Measurements from ENCODE around the gene ARMC12.
A peak's percentile ranks its signal among the peaks of the same experiment; 100 is the strongest.

Gene ARMC12

GRCh38 chr6:35736253-35736894, 458 bp upstream of the ARMC12 start:
- Histone ChIP-seq H3K36me3 (ENCODE audit: insufficient read depth, low read length) (no peaks in the 10 kb centered on the region), H3K9me3 (ENCODE audit: control insufficient read depth, insufficient read depth, low read length) (no peaks in the 10 kb centered on the region), H3K9ac (ENCODE audit: low read depth, low read length) (no peak overlapping the region), H3K4me1 (ENCODE audit: insufficient read depth, low read length) (peaks cover 43% of the 10 kb centered on the region)

DNA sequence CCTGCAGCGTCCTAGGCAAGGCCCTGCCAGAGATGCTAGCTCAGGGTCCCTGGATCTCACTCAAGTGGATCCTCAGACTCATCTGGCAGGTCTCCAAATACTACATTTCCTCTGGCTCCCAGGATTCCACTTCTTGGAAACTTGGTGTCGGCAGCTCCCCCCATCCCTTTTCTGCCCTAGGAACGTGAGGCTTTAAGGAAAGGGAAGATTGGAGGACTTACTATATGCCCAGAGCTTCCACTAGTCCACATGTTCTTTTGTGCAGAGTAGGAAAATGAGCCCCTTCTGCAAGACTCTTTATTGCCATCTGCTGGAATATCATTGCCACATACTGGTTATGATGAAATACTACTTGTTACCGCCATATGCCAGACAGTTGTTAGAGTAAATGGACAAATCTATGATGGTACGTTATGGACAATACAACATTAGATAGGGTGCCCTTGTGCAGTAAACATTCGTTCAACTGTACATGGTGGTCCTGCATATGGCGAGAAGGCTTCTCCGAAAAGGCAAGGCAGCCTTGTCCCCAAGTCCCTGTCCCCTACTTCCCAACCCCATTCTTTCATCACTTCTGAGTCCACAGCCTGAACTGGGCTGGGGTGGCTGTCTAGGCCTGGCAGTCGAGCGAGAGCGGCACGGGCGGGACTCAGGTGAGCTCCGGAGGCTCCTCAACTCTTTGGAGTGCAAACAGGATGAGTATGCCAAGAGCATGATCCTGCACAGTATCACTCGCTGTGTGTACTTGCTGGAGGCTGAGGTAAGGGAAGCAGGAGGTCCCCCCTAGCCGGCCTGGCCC, 780 bp downstream of the ARMC12 start:
- no peaks in the 10 kb centered on the region for H3K36me3 ChIP-seq (ENCODE audit: insufficient read depth, low read length)
- H3K9ac ChIP-seq (ENCODE audit: low read depth, low read length): no peak overlapping the region
- H3K4me1 ChIP-seq (ENCODE audit: insufficient read depth, low read length): peaks cover 42% of the 10 kb centered on the region
- H3K9me3 ChIP-seq (ENCODE audit: control insufficient read depth, insufficient read depth, low read length): no peaks in the 10 kb centered on the region

- H3K4me1 ChIP-seq (ENCODE audit: insufficient read depth, low read length): peaks cover 37% of the 10 kb centered on the region
- no peaks in the 10 kb centered on the region for H3K9me3 ChIP-seq (ENCODE audit: control insufficient read depth, insufficient read depth, low read length)
- H3K36me3 ChIP-seq (ENCODE audit: insufficient read depth, low read length): no peaks in the 10 kb centered on the region
- peak overlapping the region; percentile 4; the same call in 1 of the 2 replicates for H3K9ac ChIP-seq (ENCODE audit: low read depth, low read length)
These were observed 3.1 kb downstream of the ARMC12 start for GRCh38 chr6:35739645-35740524.

DNA sequence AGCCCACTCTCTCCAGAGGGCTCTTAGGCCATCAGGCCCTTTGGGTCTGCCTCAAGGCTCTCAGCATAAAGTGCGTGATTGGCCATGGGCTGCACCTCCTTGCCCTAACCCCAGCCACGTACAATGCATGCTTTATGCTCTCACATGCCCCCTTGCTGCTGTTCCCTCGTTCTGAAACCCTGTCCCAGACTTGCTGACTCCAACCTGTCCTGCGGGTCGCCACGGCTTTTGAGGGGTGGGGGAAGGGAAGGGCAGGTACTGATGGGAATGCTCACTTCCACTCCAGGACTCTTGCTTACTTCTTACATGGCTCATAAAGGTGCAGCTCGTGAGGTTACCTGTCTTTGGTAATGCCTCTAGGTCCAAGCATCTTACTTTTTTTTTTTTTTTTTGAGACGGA, 6.0 kb downstream of the ARMC12 start:
- H3K4me1 ChIP-seq (ENCODE audit: insufficient read depth, low read length): peaks cover 33% of the 10 kb centered on the region
- no peaks in the 10 kb centered on the region for H3K36me3 ChIP-seq (ENCODE audit: insufficient read depth, low read length)
- no peaks in the 10 kb centered on the region for H3K9me3 ChIP-seq (ENCODE audit: control insufficient read depth, insufficient read depth, low read length)
- no peak overlapping the region for H3K9ac ChIP-seq (ENCODE audit: low read depth, low read length)

- Histone ChIP-seq H3K9ac (ENCODE audit: low read depth, low read length) (no peak overlapping the region), H3K9me3 (ENCODE audit: control insufficient read depth, insufficient read depth, low read length) (no peaks in the 10 kb centered on the region), H3K4me1 (ENCODE audit: insufficient read depth, low read length) (peaks cover 15% of the 10 kb centered on the region), H3K36me3 (ENCODE audit: insufficient read depth, low read length) (no peaks in the 10 kb centered on the region)
These were observed 8.7 kb downstream of the ARMC12 start for GRCh38 chr6:35745509-35745908.

DNA sequence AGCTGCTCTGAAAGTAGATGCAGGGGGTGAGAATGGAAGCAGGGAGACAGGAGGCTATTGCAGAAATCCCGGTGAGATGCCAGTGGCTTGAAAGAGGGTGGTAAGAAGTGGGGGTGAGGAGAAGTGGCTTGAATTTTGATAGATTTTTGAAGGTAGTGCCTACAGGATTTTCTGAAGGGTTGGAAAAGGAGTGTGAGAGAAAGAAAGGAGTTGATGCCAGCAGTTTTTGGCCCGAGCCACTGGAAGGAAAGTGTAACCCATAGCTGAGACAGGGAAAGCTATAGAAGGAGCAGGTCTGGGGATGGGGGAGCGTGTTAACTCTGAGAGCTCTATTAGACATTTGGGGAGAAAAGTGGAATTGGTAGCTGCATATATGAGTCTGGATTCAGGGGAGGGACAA, 9.7 kb downstream of the ARMC12 start:
- H3K9me3 ChIP-seq (ENCODE audit: control insufficient read depth, insufficient read depth, low read length): no peaks in the 10 kb centered on the region
- H3K36me3 ChIP-seq (ENCODE audit: insufficient read depth, low read length): no peaks in the 10 kb centered on the region
- H3K9ac ChIP-seq (ENCODE audit: low read depth, low read length): no peak overlapping the region
- H3K4me1 ChIP-seq (ENCODE audit: insufficient read depth, low read length): peaks cover 8% of the 10 kb centered on the region; the same call in 1 of the 2 replicates

- H3K9ac ChIP-seq (ENCODE audit: low read depth, low read length): no peak overlapping the region
- H3K36me3 ChIP-seq (ENCODE audit: insufficient read depth, low read length): no peaks in the 10 kb centered on the region
- peaks cover 2% of the 10 kb centered on the region; the same call in 1 of the 2 replicates for H3K4me1 ChIP-seq (ENCODE audit: insufficient read depth, low read length)
- H3K9me3 ChIP-seq (ENCODE audit: control insufficient read depth, insufficient read depth, low read length): no peaks in the 10 kb centered on the region
These were observed 11.0 kb downstream of the ARMC12 start for GRCh38 chr6:35747877-35748276.

- H3K36me3 ChIP-seq (ENCODE audit: insufficient read depth, low read length): no peaks in the 10 kb centered on the region
- no peak overlapping the region for H3K9ac ChIP-seq (ENCODE audit: low read depth, low read length)
- H3K9me3 ChIP-seq (ENCODE audit: control insufficient read depth, insufficient read depth, low read length): no peaks in the 10 kb centered on the region
- peaks cover 11% of the 10 kb centered on the region for H3K4me1 ChIP-seq (ENCODE audit: insufficient read depth, low read length)
These were observed 13.7 kb downstream of the ARMC12 start for GRCh38 chr6:35750557-35750956.

DNA sequence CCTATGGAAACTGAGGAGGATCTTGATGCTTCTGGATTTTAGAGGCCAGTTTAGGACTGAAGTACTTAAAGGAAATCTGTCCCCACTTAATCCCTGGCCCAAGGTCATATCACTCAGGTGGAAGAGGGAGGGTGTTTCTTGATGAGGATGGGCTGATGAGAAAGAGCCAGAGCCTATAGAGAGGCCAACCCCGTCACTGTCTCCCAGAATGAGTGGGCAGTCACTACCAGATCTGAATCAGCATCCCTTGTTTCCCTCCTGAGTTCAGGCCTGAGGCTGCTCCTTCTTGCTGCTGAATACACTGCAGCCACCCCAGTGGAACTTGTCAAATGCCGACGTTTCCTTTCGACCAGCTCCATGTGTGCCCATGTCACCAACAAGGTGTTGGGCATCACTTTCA, 14.8 kb downstream of the ARMC12 start:
- H3K36me3 ChIP-seq (ENCODE audit: insufficient read depth, low read length): no peaks in the 10 kb centered on the region
- H3K4me1 ChIP-seq (ENCODE audit: insufficient read depth, low read length): peaks cover 14% of the 10 kb centered on the region
- no peak overlapping the region for H3K9ac ChIP-seq (ENCODE audit: low read depth, low read length)
- no peaks in the 10 kb centered on the region for H3K9me3 ChIP-seq (ENCODE audit: control insufficient read depth, insufficient read depth, low read length)

GRCh38 chr6:35752330-35752729, 15.5 kb downstream of the ARMC12 start:
- H3K36me3 ChIP-seq (ENCODE audit: insufficient read depth, low read length): no peaks in the 10 kb centered on the region

GRCh38 chr6:35754452-35755277, 17.8 kb downstream of the ARMC12 start:
- H3K36me3 ChIP-seq (ENCODE audit: insufficient read depth, low read length): no peaks in the 10 kb centered on the region
- H3K9ac ChIP-seq (ENCODE audit: low read depth, low read length): no peak overlapping the region
- H3K4me1 ChIP-seq (ENCODE audit: insufficient read depth, low read length): peaks cover 20% of the 10 kb centered on the region
- H3K9me3 ChIP-seq (ENCODE audit: control insufficient read depth, insufficient read depth, low read length): no peaks in the 10 kb centered on the region

More at GRCh38 chr6:35752330-35752729, 15.5 kb downstream of the ARMC12 start:
- Histone ChIP-seq H3K4me1 (ENCODE audit: insufficient read depth, low read length) (peaks cover 14% of the 10 kb centered on the region), H3K9me3 (ENCODE audit: control insufficient read depth, insufficient read depth, low read length) (no peaks in the 10 kb centered on the region), H3K9ac (ENCODE audit: low read depth, low read length) (no peak overlapping the region)

DNA sequence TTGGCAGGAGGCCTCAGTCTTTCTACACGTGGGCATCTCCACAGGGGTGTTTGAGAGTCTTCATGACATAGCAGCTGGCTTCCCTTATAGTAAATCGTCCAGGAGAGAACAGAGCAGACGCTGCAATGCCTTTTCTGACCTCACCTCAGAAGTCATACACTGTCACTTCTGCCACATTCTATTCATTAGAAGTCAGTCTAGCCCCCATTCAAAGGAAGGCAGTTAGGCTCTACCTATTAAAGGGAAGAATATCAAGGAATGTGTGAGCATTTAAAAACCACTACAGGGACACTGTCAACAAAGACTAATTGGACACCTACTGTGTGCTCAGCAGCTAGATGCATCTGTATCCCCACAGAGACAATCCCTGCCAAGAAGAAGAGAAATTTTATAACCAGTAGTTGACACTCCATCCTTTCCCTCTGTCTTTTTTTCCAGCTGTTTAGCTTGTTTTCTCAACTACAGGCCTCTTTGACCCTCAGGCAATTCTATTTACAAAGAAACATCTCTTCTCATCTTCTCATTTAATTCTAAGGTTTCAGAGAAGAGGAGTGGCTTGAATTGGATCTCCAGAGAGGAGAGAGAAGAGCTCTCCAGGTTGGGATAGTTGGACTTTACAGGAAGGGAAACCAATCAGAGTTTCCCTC, 18.6 kb downstream of the ARMC12 start:
- no peaks in the 10 kb centered on the region for H3K9me3 ChIP-seq (ENCODE audit: control insufficient read depth, insufficient read depth, low read length)
- H3K4me1 ChIP-seq (ENCODE audit: insufficient read depth, low read length): peaks cover 20% of the 10 kb centered on the region
- no peak overlapping the region for H3K9ac ChIP-seq (ENCODE audit: low read depth, low read length)
- H3K36me3 ChIP-seq (ENCODE audit: insufficient read depth, low read length): no peaks in the 10 kb centered on the region

GRCh38 chr6:35757456-35758123, 20.8 kb downstream of the ARMC12 start:
- H3K9me3 ChIP-seq (ENCODE audit: control insufficient read depth, insufficient read depth, low read length): no peaks in the 10 kb centered on the region
- peaks cover 20% of the 10 kb centered on the region for H3K4me1 ChIP-seq (ENCODE audit: insufficient read depth, low read length)
- H3K9ac ChIP-seq (ENCODE audit: low read depth, low read length): no peak overlapping the region
- H3K36me3 ChIP-seq (ENCODE audit: insufficient read depth, low read length): no peaks in the 10 kb centered on the region
